ENCODE measurements around the gene TULP3. TPM values are rescaled to one million over a fixed set of nuclear protein-coding genes. Genes with fewer than 3 reads are reported as not detected.

The TULP3 gene
- total and polyA plus RNA-seq, 2 experiments from 2014 or later, result 19.0 to 22.9 TPM

DNA sequence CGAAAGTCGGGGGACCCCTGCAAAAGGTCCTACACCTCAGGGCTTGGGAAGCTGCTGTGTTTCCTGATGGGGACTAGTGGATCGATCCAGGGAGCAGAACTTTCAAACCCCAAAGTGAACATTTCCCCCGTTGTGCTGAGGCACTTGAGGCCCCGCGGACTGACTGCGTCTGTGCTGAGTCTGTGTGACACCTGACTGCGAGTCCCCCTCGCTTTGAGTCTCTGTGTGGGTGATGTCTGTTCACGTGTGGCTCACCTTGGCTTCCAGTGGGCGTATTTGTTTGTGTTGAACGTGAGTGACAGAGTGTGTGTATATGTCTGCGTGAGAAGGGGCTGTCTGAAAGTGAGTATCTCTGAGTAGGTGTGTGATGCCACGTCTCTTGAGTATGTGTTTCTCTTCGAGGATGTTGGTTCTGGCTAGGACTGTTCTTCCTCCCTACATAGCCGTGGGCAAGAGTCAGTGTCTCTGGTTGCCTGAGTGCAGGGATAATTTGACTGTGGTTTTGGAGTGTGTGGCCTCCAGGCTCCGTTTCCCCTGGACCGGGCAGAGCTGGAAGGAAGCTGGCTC, 69.8 kb downstream of the TULP3 start:
- Histone ChIP-seq H3K4me3 (no peak overlapping the region), H3K79me2 (peaks cover 6% of the 10 kb centered on the region), H3K36me3 (replicated peaks; ENCODE audit: insufficient read depth, low read depth) (no peaks in the 10 kb centered on the region), H4K20me1 (ENCODE audit: insufficient read depth, poor library complexity, severe bottlenecking) (no peaks in the 10 kb centered on the region), H3K4me2 (peak overlapping the region; percentile 97), H3K9me2 (replicated peaks; ENCODE audit: insufficient read depth) (no peaks in the 10 kb centered on the region), H3K27ac (peak overlapping the region; percentile 89), H3K9me3 (ENCODE audit: low read depth) (no peaks in the 10 kb centered on the region), H2AFZ (peak overlapping the region; percentile 79), H3K4me1 (ENCODE audit: insufficient read depth) (peaks cover 22% of the 10 kb centered on the region), H3K27me3 (no peaks in the 10 kb centered on the region)
- 5% methylated on average over 18 of the region's 18 CpGs for WGBS (ENCODE audit: low lambda C conversion rate, missing lambda C conversion rate)
- TF ChIP-seq CTCF (IDR thresholded peaks at IDR 0.05; ENCODE audit: poor library complexity) (no peak), EZH2phosphoT487 (IDR thresholded peaks at IDR 0.05; ENCODE audit: low read depth, severe bottlenecking, unreplicated experiment) (no peak), EZH2 (IDR thresholded peaks at IDR 0.05; ENCODE audit: borderline replicate concordance) (no peak)
- peak; percentile 42 for DNase-seq (ENCODE audit: low spot score)

- Histone ChIP-seq H3K4me1 (ENCODE audit: insufficient read depth) (peaks cover 22% of the 10 kb centered on the region), H3K79me2 (peaks cover 6% of the 10 kb centered on the region)
- WGBS (ENCODE audit: low lambda C conversion rate, missing lambda C conversion rate), result 39% methylated on average over 10 of the region's 10 CpGs
Measured at GRCh38 chr12:2960996-2961616, 70.4 kb downstream of the TULP3 start.

GRCh38 chr12:2961705-2962104, 71.0 kb downstream of the TULP3 start:
- no peak for DNase-seq (ENCODE audit: low spot score)
- WGBS (ENCODE audit: low lambda C conversion rate, missing lambda C conversion rate), result 80% methylated on average over 5 of the region's 5 CpGs
- H3K9me2 ChIP-seq (replicated peaks; ENCODE audit: insufficient read depth), result no peaks in the 10 kb centered on the region
- no peaks in the 10 kb centered on the region for H4K20me1 ChIP-seq (ENCODE audit: insufficient read depth, poor library complexity, severe bottlenecking)
- no peak overlapping the region for H3K27ac ChIP-seq
- H3K4me3 ChIP-seq, result no peak overlapping the region
- H3K79me2 ChIP-seq, result peaks cover 6% of the 10 kb centered on the region
- TF ChIP-seq CTCF (IDR thresholded peaks at IDR 0.05; ENCODE audit: poor library complexity) (no peak), EZH2 (IDR thresholded peaks at IDR 0.05; ENCODE audit: borderline replicate concordance) (no peak), EZH2phosphoT487 (IDR thresholded peaks at IDR 0.05; ENCODE audit: low read depth, severe bottlenecking, unreplicated experiment) (no peak)
- H2AFZ ChIP-seq, result no peak overlapping the region
- H3K36me3 ChIP-seq (replicated peaks; ENCODE audit: insufficient read depth, low read depth), result no peaks in the 10 kb centered on the region
- peaks cover 22% of the 10 kb centered on the region for H3K4me1 ChIP-seq (ENCODE audit: insufficient read depth)
- no peaks in the 10 kb centered on the region for H3K9me3 ChIP-seq (ENCODE audit: low read depth)
- H3K4me2 ChIP-seq, result peak overlapping the region; percentile 97
- no peaks in the 10 kb centered on the region for H3K27me3 ChIP-seq

More at GRCh38 chr12:2960996-2961616, 70.4 kb downstream of the TULP3 start:
- H3K9me3 ChIP-seq (ENCODE audit: low read depth), result no peaks in the 10 kb centered on the region
- H3K4me2 ChIP-seq, result peak overlapping the region; percentile 97
- no peak for DNase-seq (ENCODE audit: low spot score)
- TF ChIP-seq EZH2 (IDR thresholded peaks at IDR 0.05; ENCODE audit: borderline replicate concordance) (no peak), EZH2phosphoT487 (IDR thresholded peaks at IDR 0.05; ENCODE audit: low read depth, severe bottlenecking, unreplicated experiment) (no peak), CTCF (IDR thresholded peaks at IDR 0.05; ENCODE audit: poor library complexity) (no peak)
- no peak overlapping the region for H3K4me3 ChIP-seq
- H3K36me3 ChIP-seq (replicated peaks; ENCODE audit: insufficient read depth, low read depth), result no peaks in the 10 kb centered on the region
- no peaks in the 10 kb centered on the region for H3K27me3 ChIP-seq
- H3K27ac ChIP-seq, result no peak overlapping the region
- no peaks in the 10 kb centered on the region for H4K20me1 ChIP-seq (ENCODE audit: insufficient read depth, poor library complexity, severe bottlenecking)
- no peaks in the 10 kb centered on the region for H3K9me2 ChIP-seq (replicated peaks; ENCODE audit: insufficient read depth)
- no peak overlapping the region for H2AFZ ChIP-seq

All from hepatocyte (in vitro differentiated cells).